Measurements from ENCODE around the gene NQO2. TPM values are rescaled to one million over a fixed set of nuclear protein-coding genes. Genes with fewer than 3 reads are reported as not detected.

Gene NQO2
- total RNA-seq, 2 donors from 2014 or later = 50.8 to 199 TPM

- Histone ChIP-seq H3K27ac (ENCODE audit: low read depth, low read length) (no peak overlapping the region), H3K9me3 (ENCODE audit: control insufficient read depth, low read length) (no peaks in the 10 kb centered on the region), H3K9ac (ENCODE audit: extremely low read depth, low read length, poor library complexity, severe bottlenecking) (no peak overlapping the region), H3K4me1 (ENCODE audit: control insufficient read depth, insufficient read depth, low read length) (peaks cover 11% of the 10 kb centered on the region), H3K36me3 (ENCODE audit: control insufficient read depth, insufficient read depth, low read length) (peaks cover 21% of the 10 kb centered on the region), H3K4me3 (ENCODE audit: low read length) (no peak overlapping the region), H3K27me3 (ENCODE audit: control insufficient read depth, insufficient read depth, low read length, poor library complexity, severe bottlenecking) (no peaks in the 10 kb centered on the region)
- Mint-ChIP-seq H3K9me3 (no peaks in the 10 kb centered on the region), H3K27ac (no peak overlapping the region), H3K27me3 (ENCODE audit: insufficient read depth) (no peaks in the 10 kb centered on the region), H3K36me3 (ENCODE audit: low read depth) (peaks cover 41% of the 10 kb centered on the region), H3K4me1 (peaks cover 35% of the 10 kb centered on the region), H3K4me3 (no peak overlapping the region)
- TF ChIP-seq, protein P1, sequence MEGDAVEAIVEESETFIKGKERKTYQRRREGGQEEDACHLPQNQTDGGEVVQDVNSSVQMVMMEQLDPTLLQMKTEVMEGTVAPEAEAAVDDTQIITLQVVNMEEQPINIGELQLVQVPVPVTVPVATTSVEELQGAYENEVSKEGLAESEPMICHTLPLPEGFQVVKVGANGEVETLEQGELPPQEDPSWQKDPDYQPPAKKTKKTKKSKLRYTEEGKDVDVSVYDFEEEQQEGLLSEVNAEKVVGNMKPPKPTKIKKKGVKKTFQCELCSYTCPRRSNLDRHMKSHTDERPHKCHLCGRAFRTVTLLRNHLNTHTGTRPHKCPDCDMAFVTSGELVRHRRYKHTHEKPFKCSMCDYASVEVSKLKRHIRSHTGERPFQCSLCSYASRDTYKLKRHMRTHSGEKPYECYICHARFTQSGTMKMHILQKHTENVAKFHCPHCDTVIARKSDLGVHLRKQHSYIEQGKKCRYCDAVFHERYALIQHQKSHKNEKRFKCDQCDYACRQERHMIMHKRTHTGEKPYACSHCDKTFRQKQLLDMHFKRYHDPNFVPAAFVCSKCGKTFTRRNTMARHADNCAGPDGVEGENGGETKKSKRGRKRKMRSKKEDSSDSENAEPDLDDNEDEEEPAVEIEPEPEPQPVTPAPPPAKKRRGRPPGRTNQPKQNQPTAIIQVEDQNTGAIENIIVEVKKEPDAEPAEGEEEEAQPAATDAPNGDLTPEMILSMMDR (conservative IDR thresholded peaks at IDR 0.05) = no peak
- 95% methylated on average over 7 to 9 of the region's 9 CpGs for WGBS, 2 experiments (ENCODE audit: insufficient coverage in 1 of 2, insufficient read length in 1 of 2)
- peak; percentile 35 for DNase-seq
Measured at GRCh38 chr6:2958776-2959175, 40.9 kb upstream of the NQO2 start.

GRCh38 chr6:2959909-2960719 lies 39.6 kb upstream of the NQO2 start:
- Mint-ChIP-seq H3K9me3 (no peaks in the 10 kb centered on the region), H3K27me3 (ENCODE audit: insufficient read depth) (no peaks in the 10 kb centered on the region), H3K4me3 (no peak overlapping the region), H3K4me1 (peaks cover 36% of the 10 kb centered on the region), H3K36me3 (ENCODE audit: low read depth) (peaks cover 31% of the 10 kb centered on the region), H3K27ac (no peak overlapping the region)
- Histone ChIP-seq H3K36me3 (ENCODE audit: control insufficient read depth, insufficient read depth, low read length) (peaks cover 11% of the 10 kb centered on the region), H3K27ac (ENCODE audit: low read depth, low read length) (no peak overlapping the region), H3K4me1 (ENCODE audit: control insufficient read depth, insufficient read depth, low read length) (peaks cover 11% of the 10 kb centered on the region), H3K4me3 (ENCODE audit: low read length) (no peak overlapping the region), H3K9me3 (ENCODE audit: control insufficient read depth, low read length) (no peaks in the 10 kb centered on the region), H3K27me3 (ENCODE audit: control insufficient read depth, insufficient read depth, low read length, poor library complexity, severe bottlenecking) (no peaks in the 10 kb centered on the region), H3K9ac (ENCODE audit: extremely low read depth, low read length, poor library complexity, severe bottlenecking) (no peak overlapping the region)
- TF ChIP-seq, protein P1 (conservative IDR thresholded peaks at IDR 0.05) = no peak
- 64 to 84% methylated on average over 10 to 12 of the region's 12 CpGs for WGBS, 2 experiments (ENCODE audit: insufficient coverage in 1 of 2, insufficient read length in 1 of 2)
- peak; percentile 79 for DNase-seq

DNA sequence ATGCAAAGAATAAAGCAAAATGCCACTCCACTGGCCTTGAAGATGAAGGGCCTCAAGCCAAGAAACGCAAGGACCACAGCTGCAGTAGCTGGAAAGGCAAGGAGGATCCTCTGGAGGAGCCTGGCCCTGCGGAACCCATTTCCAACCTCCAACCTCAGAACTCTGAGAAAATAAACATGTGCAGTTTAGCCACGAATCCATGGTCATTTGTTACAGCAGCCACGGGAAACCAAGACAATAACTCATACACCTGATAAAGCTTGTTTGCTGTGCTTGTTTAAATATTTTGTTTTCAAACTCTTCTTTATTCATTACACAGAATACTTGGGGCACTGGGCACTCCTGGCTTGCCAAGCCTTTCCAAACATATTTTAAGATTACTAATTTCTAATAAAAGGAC lies 38.8 kb upstream of the NQO2 start:
- H3K27ac ChIP-seq (ENCODE audit: low read depth, low read length) = no peak overlapping the region
- H3K4me3 ChIP-seq (ENCODE audit: low read length) = no peak overlapping the region
- no peak overlapping the region for H3K9ac ChIP-seq (ENCODE audit: extremely low read depth, low read length, poor library complexity, severe bottlenecking)
- Mint-ChIP-seq H3K36me3 (ENCODE audit: low read depth) (peaks cover 24% of the 10 kb centered on the region), H3K4me1 (peaks cover 39% of the 10 kb centered on the region), H3K9me3 (no peaks in the 10 kb centered on the region), H3K27ac (no peak overlapping the region), H3K27me3 (ENCODE audit: insufficient read depth) (no peaks in the 10 kb centered on the region), H3K4me3 (no peak overlapping the region)
- H3K36me3 ChIP-seq (ENCODE audit: control insufficient read depth, insufficient read depth, low read length) = peaks cover 11% of the 10 kb centered on the region
- no peak for DNase-seq
- no peaks in the 10 kb centered on the region for H3K27me3 ChIP-seq (ENCODE audit: control insufficient read depth, insufficient read depth, low read length, poor library complexity, severe bottlenecking)
- H3K9me3 ChIP-seq (ENCODE audit: control insufficient read depth, low read length) = no peaks in the 10 kb centered on the region
- TF ChIP-seq, protein P1 (conservative IDR thresholded peaks at IDR 0.05) = no peak
- 93 to 100% methylated on average over 1 to 4 of the region's 4 CpGs for WGBS, 2 experiments (ENCODE audit: insufficient coverage in 1 of 2, insufficient read length in 1 of 2)
- H3K4me1 ChIP-seq (ENCODE audit: control insufficient read depth, insufficient read depth, low read length) = peaks cover 11% of the 10 kb centered on the region

All from endodermal cell (in vitro differentiated cells).